HL-60 (cell line): Measurements from ENCODE around the gene PDE1C.

ENCODE experiments used
- DNase-seq, 2 experiments: peaks; one replicate each; pipeline ENCODE4 v3.0.0-alpha.2; 2010 to 2020; ENCODE audit warnings: low read depth in 1 of 2, low spot score in 1 of 2
- H3K27ac ChIP-seq: fragments of 250-450 bp; sonication (Bioruptor Pico); replicated peaks from 2 replicates; pipeline ENCODE4 v1.5.1; 2020; ENCODE audit warnings: mild to moderate bottlenecking, moderate library complexity
- H3K27me3 ChIP-seq: fragments of 250-450 bp; sonication (Bioruptor Pico); 2 replicates; pipeline ENCODE4 v1.5.1; 2021; ENCODE audit warnings: mild to moderate bottlenecking, moderate library complexity; ENCODE audit not compliant: insufficient read depth, poor library complexity, severe bottlenecking
- H3K4me3 ChIP-seq: replicated peaks from 2 replicates; pipeline ENCODE4 v1.5.1; 2011; ENCODE audit warnings: mild to moderate bottlenecking, control low read depth, low read length; ENCODE audit not compliant: insufficient read depth
- CTCF ChIP-seq: IDR thresholded peaks from one replicate; pipeline ENCODE4 v1.5.1; 2011; ENCODE audit warnings: low read length, control low read depth, inconsistent platforms; ENCODE audit not compliant: insufficient read depth
- GABPA ChIP-seq: IDR thresholded peaks from 2 replicates; pipeline ENCODE4 v1.6.1; 2012; ENCODE audit warnings: low read depth
- POLR2AphosphoS5 ChIP-seq: IDR thresholded peaks from 2 replicates; pipeline ENCODE4 v1.6.1; 2012; ENCODE audit warnings: low read depth
- REST ChIP-seq: IDR thresholded peaks from 2 replicates; pipeline ENCODE4 v1.6.1; 2012; ENCODE audit warnings: low read depth; ENCODE audit not compliant: insufficient replicate concordance
- SPI1 ChIP-seq: IDR thresholded peaks from 2 replicates; pipeline ENCODE4 v1.6.1; 2012; ENCODE audit warnings: low read depth, mild to moderate bottlenecking, borderline replicate concordance

PDE1C gene

GRCh38 chr7:32074787-32075585 is 4.8 kb upstream of the PDE1C start:
- DNase-seq = no peak
- H3K27me3 ChIP-seq = peaks cover 32% of the 10 kb centered on the region

DNA sequence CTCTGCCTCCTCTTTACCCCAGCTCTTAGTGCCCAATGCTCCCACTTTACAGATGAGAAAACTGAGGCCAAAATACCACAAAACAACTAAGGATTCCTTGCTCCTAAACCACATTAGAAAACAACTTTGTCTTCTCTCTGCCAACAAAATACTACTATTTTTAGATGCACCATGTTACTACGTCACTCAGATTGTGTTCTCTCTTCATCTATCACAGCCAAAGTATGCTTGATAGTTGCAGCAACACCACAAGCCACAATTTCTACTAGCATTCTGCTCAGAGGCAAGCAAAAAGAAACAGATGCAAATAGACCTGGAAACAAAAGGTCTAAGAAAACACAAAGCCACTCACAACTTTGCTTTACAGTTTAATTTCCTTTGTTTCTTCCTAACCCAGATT is 3.3 kb upstream of the PDE1C start:
- H3K27me3 ChIP-seq = peaks cover 46% of the 10 kb centered on the region
- no peak overlapping the region for H3K4me3 ChIP-seq
- TF ChIP-seq POLR2AphosphoS5 (no peak), SPI1 (no peak), REST (no peak), GABPA (no peak), CTCF (no peak)

More at GRCh38 chr7:32074787-32075585, 4.8 kb upstream of the PDE1C start:
- no peak overlapping the region for H3K27ac ChIP-seq
- TF ChIP-seq GABPA = no peak
- TF ChIP-seq REST = no peak
- TF ChIP-seq CTCF = no peak
- TF ChIP-seq SPI1 = no peak
- no peak overlapping the region for H3K4me3 ChIP-seq

GRCh38 chr7:32072397-32072796 is 2.2 kb upstream of the PDE1C start:
- H3K27ac ChIP-seq = no peak overlapping the region
- TF ChIP-seq CTCF (no peak), REST (no peak), GABPA (no peak), SPI1 (no peak), POLR2AphosphoS5 (no peak)
- DNase-seq = no peak
- H3K27me3 ChIP-seq = peaks cover 47% of the 10 kb centered on the region
- H3K4me3 ChIP-seq = no peak overlapping the region

More for the DNA sequence above, 3.3 kb upstream of the PDE1C start:
- no peak for DNase-seq
- no peak overlapping the region for H3K27ac ChIP-seq
